ENCODE measurements around the gene UBE2J1.

The UBE2J1 gene

DNA sequence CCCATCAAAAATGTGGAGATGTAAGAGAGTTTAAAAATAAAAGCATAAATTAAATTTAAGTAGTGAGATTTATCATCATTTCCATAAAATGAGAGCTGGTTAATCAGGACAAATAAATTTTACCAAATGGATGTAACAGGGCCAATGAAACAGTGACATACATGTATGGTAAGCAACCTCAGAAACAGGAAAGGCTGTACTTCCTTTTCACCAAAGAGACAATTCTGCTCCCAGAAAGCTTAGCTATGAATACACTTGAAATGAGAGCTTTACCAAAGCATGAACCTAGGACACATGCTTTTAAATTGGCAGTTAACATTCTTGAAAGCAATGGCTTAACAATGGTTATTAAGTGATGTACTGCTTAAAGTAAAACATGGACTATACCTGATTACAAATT, 12.1 kb upstream of the UBE2J1 start:
- no peak for DNase-seq (ENCODE audit: low spot score)
- no peaks in the 10 kb centered on the region for H3K36me3 ChIP-seq (ENCODE audit: low read depth)
- ATAC-seq (ENCODE audit: low read depth): no peak
- no peak overlapping the region for H3K4me3 ChIP-seq (ENCODE audit: severe bottlenecking)
- H3K27me3 ChIP-seq (ENCODE audit: insufficient read depth, poor library complexity, severe bottlenecking): no peaks in the 10 kb centered on the region
- H3K4me1 ChIP-seq (ENCODE audit: insufficient read depth, poor library complexity, severe bottlenecking): no peaks in the 10 kb centered on the region
- H3K9me3 ChIP-seq (ENCODE audit: severe bottlenecking): no peaks in the 10 kb centered on the region
- no peak overlapping the region for H3K27ac ChIP-seq (ENCODE audit: poor library complexity, severe bottlenecking)
- TF ChIP-seq, protein P1, sequence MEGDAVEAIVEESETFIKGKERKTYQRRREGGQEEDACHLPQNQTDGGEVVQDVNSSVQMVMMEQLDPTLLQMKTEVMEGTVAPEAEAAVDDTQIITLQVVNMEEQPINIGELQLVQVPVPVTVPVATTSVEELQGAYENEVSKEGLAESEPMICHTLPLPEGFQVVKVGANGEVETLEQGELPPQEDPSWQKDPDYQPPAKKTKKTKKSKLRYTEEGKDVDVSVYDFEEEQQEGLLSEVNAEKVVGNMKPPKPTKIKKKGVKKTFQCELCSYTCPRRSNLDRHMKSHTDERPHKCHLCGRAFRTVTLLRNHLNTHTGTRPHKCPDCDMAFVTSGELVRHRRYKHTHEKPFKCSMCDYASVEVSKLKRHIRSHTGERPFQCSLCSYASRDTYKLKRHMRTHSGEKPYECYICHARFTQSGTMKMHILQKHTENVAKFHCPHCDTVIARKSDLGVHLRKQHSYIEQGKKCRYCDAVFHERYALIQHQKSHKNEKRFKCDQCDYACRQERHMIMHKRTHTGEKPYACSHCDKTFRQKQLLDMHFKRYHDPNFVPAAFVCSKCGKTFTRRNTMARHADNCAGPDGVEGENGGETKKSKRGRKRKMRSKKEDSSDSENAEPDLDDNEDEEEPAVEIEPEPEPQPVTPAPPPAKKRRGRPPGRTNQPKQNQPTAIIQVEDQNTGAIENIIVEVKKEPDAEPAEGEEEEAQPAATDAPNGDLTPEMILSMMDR (IDR thresholded peaks at IDR 0.05; ENCODE audit: poor library complexity, severe bottlenecking): no peak

DNA sequence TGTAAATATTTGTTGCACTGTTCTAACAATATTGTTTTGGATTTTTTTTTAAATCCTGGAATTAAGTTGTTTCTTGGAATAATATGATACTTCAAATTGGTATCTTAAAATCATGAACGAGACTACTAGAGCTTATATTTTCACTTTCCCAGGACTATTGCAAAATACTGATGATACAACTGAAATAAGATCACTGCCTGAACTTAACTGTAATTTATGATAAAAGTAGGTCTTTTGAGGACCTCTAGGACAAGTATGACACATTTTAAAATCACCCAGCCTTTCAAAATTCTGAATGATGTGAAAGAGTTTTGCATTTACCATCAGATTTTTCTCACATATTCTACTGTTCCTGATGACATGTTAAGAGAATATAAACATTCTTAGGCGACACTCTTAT, 8.6 kb upstream of the UBE2J1 start:
- Histone ChIP-seq H3K27ac (ENCODE audit: poor library complexity, severe bottlenecking) (no peak overlapping the region), H3K36me3 (ENCODE audit: low read depth) (no peaks in the 10 kb centered on the region), H3K4me1 (ENCODE audit: insufficient read depth, poor library complexity, severe bottlenecking) (no peaks in the 10 kb centered on the region), H3K4me3 (ENCODE audit: severe bottlenecking) (no peak overlapping the region), H3K9me3 (ENCODE audit: severe bottlenecking) (no peaks in the 10 kb centered on the region), H3K27me3 (ENCODE audit: insufficient read depth, poor library complexity, severe bottlenecking) (no peaks in the 10 kb centered on the region)
- TF ChIP-seq, protein P1 (IDR thresholded peaks at IDR 0.05; ENCODE audit: poor library complexity, severe bottlenecking): no peak
- ATAC-seq (ENCODE audit: low read depth) (no peak), DNase-seq (ENCODE audit: low spot score) (no peak)

DNA sequence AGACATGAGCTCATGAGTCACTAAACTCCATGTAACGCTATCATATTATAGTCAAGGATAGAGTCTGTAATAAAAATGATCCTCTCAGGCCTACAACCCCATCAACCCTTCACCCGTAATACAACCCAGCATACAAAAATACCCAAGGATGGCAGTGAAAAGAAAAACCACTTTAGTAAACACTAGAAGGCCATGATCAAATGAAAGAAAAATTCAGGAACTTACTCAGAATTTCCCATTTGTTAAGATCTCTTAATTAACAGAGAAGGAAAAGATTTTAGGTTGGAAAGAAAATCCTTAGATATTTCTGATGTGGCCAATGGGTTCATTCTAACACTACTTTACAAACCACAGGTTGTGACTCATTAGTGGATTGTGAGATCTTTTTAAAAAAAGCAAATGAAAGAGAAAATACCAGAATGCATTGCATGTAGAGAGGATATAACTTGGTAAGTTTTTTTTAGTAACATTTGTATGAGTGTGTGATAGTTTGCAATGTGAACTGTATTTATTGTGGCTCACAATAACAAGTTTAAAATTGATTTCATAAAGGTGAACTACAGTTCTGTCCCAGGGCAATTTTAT, 8.0 kb upstream of the UBE2J1 start:
- ATAC-seq (ENCODE audit: low read depth) (peak; percentile 52; the same call in 2 of the 3 replicates), DNase-seq (ENCODE audit: low spot score) (no peak)
- no peaks in the 10 kb centered on the region for H3K4me1 ChIP-seq (ENCODE audit: insufficient read depth, poor library complexity, severe bottlenecking)
- H3K4me3 ChIP-seq (ENCODE audit: severe bottlenecking): no peak overlapping the region
- TF ChIP-seq, protein P1 (IDR thresholded peaks at IDR 0.05; ENCODE audit: poor library complexity, severe bottlenecking): no peak
- H3K27me3 ChIP-seq (ENCODE audit: insufficient read depth, poor library complexity, severe bottlenecking): no peaks in the 10 kb centered on the region
- H3K27ac ChIP-seq (ENCODE audit: poor library complexity, severe bottlenecking): no peak overlapping the region
- no peaks in the 10 kb centered on the region for H3K9me3 ChIP-seq (ENCODE audit: severe bottlenecking)
- H3K36me3 ChIP-seq (ENCODE audit: low read depth): no peaks in the 10 kb centered on the region

DNA sequence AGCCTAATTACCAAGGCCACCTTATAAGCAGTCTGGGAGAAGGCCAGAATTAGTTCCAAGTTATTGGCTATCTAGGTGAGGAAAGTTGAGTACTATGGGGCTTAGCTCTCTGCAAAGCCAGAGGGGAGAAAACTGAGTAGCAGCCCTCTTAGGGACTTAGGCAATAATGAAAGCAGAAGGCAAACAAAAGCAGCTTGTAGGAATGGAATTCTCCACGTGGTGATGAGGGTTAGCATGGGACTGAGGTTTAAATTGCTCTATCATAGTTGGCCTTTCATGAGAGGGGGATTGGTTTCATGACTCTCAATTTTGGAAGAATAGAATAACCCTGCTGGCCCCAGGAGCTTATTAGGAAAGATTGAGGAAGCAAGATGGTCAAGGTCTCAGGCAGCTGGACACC, 7.0 kb upstream of the UBE2J1 start:
- TF ChIP-seq, protein P1 (IDR thresholded peaks at IDR 0.05; ENCODE audit: poor library complexity, severe bottlenecking): no peak
- H3K27me3 ChIP-seq (ENCODE audit: insufficient read depth, poor library complexity, severe bottlenecking): no peaks in the 10 kb centered on the region
- H3K27ac ChIP-seq (ENCODE audit: poor library complexity, severe bottlenecking): no peak overlapping the region
- no peak for ATAC-seq (ENCODE audit: low read depth)
- H3K4me3 ChIP-seq (ENCODE audit: severe bottlenecking): no peak overlapping the region
- DNase-seq (ENCODE audit: low spot score): no peak
- H3K4me1 ChIP-seq (ENCODE audit: insufficient read depth, poor library complexity, severe bottlenecking): no peaks in the 10 kb centered on the region
- no peaks in the 10 kb centered on the region for H3K9me3 ChIP-seq (ENCODE audit: severe bottlenecking)
- no peaks in the 10 kb centered on the region for H3K36me3 ChIP-seq (ENCODE audit: low read depth)

DNA sequence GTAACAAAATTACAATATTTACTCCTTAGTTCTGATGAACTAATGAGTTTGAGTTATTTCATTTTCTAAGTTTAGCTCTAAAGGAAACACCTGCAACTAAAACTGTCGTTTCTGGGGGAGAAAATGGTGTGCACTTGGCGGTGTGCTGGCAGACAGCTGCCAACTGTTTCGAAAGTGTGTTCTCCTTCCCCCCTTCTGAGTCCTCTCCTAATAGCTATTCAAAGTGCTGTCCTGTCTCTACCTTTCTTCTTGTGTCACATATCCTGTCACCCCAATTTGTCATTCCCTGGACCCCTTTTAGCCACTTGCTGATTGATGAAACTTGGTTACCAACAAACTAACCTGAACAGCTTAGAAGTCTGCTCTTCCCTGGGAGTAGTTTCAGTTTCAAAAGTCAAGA, 4.9 kb upstream of the UBE2J1 start:
- H3K9me3 ChIP-seq (ENCODE audit: severe bottlenecking): no peaks in the 10 kb centered on the region
- H3K27me3 ChIP-seq (ENCODE audit: insufficient read depth, poor library complexity, severe bottlenecking): no peaks in the 10 kb centered on the region
- ATAC-seq (ENCODE audit: low read depth) (no peak), DNase-seq (ENCODE audit: low spot score) (no peak)
- no peak overlapping the region for H3K4me3 ChIP-seq (ENCODE audit: severe bottlenecking)
- H3K4me1 ChIP-seq (ENCODE audit: insufficient read depth, poor library complexity, severe bottlenecking): no peaks in the 10 kb centered on the region
- no peaks in the 10 kb centered on the region for H3K36me3 ChIP-seq (ENCODE audit: low read depth)
- TF ChIP-seq, protein P1 (IDR thresholded peaks at IDR 0.05; ENCODE audit: poor library complexity, severe bottlenecking): no peak
- H3K27ac ChIP-seq (ENCODE audit: poor library complexity, severe bottlenecking): no peak overlapping the region
